NCI-H345 treated with DMSO at 0.1 percent for 48 hours (cell line): Measurements from ENCODE around the gene HOXD10.

Source experiments
- DNase-seq: peaks from one replicate; lab custom pipeline; 2025; ENCODE audit not compliant: unreplicated experiment; lab: John Stamatoyannopoulos, UW

The HOXD10 gene

DNA sequence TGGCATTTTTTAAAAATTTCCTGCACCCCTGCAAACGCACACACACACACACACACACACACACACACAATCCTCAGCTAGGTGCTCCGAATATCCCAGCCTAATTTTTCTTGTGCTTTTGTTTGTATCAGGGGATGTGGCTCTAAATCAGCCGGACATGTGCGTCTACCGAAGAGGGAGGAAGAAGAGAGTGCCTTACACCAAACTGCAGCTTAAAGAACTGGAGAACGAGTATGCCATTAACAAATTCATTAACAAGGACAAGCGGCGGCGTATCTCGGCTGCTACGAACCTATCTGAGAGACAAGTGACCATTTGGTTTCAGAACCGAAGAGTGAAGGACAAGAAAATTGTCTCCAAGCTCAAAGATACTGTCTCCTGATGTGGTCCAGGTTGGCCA, 22.2 kb upstream of the HOXD10 start:
- no peak for DNase-seq

DNA sequence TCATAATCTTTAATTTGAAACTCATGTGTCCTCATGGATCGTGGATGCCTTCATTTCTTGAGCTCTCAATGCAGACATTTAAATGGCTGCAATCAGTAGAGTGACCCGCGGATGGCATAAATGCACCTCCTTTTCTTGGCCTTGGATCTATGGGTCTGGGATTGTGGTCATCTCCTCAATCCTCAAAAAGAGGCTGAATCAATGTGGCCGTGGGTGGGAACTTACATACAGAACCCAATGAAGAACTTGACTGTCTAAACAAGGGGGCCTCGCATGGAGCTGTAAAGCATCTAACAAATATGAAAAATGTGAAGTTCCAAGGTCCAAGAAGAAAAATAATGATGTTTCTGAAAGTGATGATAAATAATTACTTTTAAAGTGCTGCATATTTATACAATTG, 21.2 kb upstream of the HOXD10 start:
- DNase-seq: no peak

DNA sequence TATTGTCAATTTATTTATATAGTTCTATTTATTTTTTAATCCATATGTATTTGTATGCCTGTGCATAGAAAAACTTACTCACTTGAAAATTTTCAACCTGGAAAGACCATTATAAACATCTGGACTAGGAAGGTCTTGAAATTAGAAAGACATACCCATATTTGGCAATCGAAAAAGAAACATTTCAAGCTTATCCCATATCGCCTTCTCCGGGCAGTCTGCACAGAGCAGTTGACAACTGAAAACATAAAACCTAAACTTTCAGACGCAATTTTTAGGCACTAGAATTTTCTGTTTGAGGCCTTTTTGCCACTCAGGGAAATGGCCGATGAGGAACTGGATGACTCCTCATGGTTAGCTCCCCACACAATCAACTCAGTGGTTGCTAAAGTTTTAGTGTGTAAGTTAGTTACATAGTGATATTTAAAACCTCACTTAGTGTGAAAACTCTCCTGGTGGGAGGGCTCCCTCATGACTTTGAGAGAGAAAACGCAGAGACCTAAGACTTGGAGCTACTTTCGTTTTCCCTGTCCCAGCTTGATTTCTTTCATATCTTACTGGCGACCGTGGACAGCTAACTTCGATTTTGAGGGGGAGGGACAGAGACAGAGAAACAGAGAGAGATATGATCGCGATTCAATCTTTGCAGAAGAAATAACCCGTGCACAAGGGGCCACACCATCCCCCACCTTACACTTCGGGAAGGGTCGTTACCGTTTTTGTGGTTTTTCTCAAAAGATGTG, 20.2 kb upstream of the HOXD10 start:
- DNase-seq: no peak

DNA sequence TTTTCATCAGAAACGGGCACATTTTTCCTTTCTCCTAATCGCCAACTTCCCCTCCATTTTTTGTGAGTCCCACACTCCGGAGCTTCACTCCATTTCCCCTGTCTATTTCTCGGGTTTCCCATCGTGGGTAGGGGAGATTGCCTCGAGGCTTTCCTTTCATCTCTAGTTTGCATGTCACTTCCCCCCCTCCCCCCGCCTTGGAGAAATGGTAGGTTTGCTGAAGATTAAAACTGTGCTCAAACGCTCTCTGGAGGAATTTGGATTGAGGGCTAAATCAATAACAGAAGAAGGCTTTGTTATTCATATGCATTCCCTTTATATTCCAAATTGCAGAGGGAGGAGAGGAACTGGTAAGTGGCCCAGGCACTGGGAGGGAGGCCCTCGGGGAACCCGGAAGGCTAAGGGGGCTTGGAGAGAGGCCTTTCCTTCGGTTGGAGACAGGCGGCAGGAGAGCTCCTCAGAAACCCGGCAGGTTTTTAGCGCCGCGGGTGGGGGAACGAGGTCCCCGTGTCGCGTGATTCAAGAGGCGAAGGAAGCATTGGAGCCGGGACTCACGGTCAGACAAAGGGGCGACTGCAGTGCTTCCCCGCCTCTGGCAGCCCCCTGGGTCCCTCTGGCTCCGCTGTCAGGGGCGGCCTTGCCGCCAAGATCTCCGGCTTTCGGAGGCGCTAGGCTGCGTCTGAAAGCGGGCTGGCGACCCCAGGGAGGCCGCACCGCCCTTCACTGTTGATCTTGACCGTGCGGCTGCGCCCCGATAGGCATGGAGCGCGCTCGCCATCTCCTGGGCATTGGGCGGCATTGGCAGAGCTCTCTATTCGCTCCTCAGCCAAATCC, 19.4 kb upstream of the HOXD10 start:
- DNase-seq: peak; percentile 72

DNA sequence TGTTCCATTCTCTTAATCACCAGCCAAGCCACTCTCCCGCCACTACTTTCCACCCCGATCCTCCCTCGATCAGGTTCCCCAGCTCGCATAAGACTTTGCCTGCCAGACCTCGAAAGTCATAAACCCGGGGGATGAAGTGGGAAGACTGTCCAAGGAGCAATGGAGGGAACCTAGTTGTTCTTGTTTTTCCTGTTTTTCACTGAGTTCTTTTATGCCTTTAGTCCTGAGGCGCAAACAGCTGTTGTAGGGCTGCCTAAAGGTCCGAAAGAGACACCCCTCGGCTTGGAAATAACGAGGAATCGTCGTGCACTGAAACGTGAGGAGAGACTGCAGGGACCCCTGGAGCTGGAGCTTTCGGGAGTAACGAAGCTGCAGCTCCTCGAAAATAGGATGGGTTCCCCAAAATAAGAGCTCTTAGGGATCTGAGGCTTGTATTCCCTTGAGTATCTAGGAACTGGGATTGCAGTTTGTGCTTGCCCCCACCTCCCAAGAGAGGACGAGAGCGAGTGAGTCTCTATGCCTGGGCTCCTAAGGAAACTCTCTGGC, 18.7 kb upstream of the HOXD10 start:
- DNase-seq: no peak

DNA sequence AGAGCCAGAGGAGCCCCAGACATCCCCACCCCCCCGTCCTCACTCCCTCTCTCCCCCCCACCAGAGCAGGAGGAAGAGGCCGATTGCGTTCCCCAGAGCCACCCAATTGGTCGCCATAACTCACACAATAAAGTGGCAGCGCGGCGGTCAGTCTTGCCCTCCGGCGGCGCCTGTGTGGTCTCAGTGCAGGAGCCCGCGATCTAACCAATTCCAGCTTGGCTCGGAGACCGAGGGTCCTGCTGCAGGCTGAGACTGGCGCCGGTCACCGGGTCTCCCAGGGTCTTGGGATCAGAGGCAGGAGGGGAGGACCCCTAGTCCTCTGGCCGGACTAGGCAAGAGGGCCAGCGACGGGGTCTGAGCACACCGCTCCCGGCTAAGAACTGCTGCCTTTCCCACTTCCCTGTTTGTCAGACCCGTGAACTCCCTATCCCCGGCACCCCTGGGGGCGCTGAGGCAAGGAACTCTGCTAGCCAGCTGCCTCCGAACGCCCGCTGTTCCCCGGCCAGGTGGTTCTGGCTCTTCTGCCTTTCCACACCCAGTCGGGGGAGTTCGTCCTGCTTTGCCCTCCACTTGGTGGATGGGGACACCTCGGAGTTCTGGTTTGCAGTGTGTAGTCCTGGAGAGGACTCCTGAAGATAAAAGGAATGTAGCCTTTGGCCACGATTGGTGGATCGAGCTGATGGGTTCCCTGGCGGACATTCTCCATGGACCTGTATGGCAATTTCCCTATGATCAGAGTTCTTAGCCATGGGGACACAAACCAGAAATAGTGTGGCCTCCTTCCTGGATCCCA, 18.0 kb upstream of the HOXD10 start:
- no peak for DNase-seq

DNA sequence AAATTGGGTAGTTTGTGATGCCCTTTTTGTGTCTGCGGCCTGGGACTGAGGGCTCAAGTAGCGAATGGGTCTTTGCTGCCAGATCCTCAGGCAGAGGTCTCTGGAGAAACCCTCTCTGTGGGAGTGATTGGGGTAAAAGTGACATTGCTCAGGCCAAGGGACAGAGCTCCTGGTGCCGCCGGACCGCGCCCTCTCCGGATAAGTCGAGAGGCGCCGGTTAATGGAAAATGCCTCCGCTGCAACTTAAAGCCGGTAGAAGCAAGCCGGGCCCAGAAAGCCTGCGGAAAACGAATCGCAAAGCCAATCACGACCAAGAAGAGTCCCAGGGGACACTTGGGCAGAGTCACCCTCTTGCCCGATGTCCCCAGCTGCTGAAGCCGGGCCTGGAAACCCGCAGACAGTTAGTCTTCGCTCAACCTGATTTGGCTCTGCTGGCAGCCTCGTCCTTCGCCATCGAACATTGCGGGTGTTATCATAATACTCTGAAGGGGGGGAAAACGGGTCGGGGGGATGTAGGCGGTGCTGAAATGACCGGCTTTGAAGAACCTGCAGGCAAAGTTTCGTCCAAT, 17.3 kb upstream of the HOXD10 start:
- no peak for DNase-seq

DNA sequence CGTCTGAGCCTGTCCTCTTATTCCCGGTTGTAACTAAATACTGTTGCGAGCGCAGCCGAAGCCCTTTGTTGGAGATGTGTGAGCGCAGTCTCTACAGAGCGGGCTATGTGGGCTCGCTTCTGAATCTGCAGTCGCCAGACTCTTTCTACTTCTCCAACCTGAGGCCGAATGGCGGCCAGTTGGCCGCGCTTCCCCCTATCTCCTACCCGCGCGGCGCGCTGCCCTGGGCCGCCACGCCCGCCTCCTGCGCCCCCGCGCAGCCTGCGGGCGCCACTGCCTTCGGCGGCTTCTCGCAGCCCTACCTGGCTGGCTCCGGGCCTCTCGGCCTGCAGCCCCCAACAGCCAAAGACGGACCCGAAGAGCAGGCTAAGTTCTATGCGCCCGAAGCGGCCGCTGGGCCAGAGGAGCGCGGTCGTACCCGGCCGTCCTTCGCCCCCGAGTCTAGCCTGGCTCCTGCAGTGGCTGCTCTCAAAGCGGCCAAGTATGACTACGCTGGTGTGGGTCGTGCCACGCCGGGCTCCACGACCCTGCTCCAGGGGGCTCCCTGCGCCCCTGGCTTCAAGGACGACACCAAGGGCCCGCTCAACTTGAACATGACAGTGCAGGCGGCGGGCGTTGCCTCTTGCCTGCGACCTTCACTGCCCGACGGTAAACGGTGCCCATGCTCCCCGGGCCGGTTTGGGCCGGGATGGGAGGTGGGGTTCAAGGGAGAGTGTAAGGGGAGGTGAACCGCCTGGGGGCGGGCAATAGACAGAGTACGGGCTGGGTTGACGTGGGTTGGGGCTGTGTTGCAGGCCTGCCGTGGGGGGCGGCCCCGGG, 16.6 kb upstream of the HOXD10 start, which contains the start of gene HOXD12:
Gene HOXD12 (plus strand): TSS at position 68 of the 819 bp plus-strand sequence. CDS start 7 bp downstream, at position 75.
- DNase-seq: no peak

DNA sequence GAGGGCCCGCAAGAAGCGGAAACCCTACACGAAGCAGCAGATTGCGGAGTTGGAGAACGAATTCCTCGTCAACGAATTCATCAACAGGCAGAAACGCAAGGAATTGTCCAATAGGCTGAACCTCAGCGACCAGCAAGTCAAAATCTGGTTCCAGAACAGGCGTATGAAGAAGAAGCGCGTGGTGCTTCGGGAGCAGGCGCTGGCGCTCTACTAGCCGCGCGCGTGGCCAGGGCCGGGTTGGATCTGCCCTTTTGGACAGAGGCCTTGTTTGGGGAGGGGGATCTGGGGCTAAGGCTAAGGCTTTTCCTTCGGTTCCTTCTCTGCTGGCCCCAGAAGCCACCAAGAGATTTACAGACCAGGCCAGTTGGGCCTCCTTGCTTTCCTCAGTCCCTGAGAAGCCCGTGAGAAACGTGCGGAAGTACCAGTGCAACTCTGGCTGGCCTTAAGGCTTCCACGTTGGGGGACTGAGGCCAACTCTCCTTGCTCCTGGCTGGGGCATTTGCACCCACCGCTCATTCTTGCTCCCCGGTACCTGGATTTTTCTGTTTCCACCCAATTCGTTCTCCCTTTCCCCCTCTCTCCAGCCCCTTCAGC, 15.9 kb upstream of the HOXD10 start:
- no peak for DNase-seq

DNA sequence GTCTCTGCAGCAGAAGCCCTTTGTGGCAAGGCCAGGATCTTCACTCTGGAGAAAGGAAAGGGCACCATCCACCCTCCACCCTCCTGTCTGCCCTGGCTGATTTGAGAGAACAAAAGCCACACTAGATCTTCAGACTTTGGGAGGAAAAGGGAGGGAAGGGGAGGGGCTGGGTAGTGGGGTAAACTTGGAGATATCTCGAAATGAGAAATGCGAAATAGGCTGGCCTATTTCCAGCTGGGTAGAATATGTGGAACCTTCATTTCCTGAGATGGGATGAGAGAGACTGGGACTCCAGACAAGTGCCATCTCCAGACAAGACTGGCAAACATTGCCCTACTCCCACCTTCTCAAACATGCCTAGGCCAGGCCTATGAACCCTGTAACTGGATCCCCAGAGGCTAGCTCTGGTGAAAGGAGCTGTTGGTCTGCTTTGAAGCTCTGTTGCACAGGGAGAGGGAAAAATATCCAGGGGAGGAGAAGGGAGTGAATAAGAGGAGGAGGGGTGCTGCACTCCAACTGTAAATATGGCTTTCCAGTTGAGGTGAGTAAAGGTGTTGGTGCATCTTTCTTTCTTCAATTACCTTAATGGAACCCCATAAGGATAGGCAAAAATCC, 15.3 kb upstream of the HOXD10 start:
- DNase-seq: no peak

DNA sequence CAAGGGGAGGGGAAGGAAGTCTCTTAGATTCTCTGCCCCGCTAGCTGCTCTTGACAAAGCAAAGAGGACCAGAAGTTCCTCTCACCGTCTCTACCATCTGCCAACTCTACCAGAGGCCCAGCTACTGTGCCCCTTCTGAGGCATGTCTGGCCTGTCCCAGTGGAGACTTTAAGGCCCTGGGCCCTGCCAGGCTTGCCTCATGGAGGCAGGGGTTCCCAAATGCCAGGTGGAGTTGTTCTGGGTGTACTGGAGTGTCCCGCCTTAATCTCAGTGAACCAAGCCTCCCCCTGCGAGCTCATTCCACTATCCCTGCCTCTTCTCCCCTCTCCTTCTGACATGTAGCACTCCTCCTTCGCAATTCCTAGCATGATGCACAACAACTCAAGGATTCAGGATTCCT, 14.7 kb upstream of the HOXD10 start:
- no peak for DNase-seq

DNA sequence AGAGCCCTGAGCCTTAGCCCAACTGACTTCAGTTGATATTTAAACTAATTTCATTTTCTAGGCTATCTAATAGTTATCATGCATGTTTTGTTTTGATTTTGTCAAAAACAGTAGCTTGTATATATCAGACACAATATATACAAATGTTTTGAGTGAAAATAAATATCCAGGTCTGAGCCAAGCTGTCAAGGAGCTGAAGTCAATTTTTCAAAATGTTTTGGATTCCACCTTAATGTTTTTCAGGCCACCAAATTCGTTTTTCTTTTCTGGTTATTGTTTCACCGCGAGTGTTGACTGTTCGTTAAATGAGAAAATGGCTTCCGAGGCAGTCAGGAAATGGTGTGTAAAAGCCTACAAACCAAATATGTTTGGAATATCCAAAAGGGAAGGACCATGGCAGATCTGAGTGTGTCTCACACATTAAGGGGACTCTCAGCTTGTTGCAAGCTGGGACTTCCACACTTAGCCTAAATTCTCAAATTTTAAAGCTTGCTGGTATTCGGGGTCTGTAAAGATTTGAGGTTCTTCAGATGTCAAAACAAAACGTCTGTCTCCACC, 14.2 kb upstream of the HOXD10 start:
- no peak for DNase-seq

DNA sequence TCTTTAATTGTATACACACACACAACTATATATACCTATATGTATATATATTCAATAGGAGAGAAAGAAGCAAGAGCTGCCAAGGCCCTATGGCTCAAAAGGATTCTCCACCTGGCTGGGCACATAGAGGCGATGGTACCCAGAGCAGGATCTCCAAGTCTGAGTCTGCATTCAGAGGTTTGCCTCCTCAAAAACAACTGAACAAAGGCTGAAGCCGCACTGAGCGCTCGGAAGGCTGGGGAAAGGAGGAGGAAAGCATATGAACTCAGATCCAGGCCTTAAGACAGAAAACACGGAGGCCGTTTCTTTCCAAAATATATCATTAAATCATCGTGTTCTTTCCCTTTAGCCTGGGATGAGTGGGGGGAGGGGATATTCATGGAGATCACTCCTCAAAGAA, 13.4 kb upstream of the HOXD10 start:
- no peak for DNase-seq

DNA sequence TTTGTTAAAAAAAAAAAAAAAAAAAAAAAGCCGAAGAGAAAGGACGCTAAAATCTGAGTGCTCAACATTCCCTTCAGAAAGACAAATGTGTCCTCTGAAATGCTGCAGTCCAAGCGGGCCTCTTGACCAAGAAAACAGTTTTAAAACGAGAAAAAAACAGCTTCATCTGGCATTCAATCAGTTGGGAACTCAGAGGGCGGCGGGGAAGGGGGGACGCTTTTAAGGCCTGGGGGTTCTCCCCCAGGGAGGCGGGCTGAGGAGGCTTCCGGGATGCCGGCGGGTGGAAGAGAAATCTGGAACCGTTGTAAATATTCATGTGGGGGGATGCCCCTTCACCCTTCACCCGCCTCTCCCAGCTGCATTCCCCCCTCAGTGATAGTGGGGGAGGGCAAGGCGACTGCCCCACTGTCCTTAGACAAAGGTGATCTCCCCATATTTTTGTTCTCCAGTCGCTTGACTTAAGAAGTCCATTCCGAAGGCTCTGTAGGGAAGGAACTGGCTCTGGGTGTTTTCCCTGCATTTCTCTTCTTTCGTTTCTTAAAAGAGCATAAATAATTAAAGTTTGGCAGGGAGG, 12.7 kb upstream of the HOXD10 start:
- DNase-seq: no peak

DNA sequence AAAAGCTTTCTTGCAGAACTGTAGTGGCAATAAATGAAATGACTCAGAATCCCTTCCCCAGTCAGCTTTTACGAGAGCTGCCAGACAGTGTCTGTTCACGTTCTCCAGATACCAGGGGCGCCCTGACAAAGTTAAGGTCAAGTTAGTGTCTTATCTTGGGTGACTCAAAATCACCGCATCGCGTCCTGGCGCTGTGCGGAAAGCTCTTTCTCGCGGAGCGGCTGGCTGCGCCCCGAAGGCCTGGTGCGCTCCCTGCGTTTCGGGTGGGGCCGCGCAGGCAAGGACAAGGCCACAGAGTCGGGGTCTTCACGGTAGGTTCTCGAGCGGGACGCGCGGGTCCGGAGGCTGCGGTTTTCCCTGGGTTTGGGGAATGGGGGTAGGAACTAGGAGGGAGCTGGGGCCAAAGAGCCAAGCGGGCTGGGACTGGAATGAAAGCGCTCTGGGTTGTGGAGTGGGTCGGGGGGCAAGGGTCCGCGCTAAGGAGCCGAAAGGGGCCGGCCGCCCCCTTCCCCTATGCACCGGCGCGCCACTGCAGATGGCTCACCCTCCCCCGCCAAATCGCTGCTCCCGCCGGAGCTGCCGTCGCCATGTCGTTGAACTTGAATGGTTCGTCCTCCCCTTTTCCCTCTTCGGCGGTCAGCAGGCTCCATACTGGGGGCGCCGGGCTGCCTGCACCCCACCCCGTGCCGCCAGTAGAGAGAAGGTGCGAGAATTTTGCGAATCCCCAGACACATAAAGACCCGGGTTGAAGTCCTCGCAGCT, 12.1 kb upstream of the HOXD10 start:
- DNase-seq: no peak

DNA sequence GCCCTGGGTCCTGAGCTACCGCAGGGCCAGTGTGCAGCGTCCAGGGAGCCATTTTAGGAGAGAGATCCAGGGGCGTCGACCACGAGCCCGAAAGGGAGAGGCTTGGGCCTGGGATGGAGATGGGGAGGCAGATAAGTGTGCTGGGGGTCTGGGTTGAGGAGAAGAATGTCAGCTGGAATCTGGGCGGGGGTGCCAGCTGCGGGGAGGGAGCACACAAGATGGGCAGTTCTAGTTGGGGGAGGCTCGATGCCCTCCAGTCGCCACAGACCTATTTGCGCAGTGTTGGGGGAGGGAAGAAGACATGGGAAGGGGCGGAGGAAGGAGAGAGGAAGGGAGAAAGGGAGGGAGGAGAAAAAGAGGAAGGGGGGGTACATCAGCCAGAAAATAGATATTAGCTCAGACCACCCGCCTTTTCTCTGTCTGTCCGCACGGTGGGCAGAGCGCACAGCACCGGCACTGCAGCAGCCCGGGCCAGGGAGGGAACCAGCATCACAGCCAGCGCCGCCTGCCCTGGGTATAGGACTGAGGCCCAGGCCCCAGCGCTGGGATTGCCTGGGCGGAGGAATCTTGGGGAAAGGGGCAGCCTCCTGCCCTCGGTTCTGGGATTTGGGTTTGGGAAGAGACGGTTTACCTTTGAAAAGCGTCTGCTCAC, 11.4 kb upstream of the HOXD10 start:
- no peak for DNase-seq
